HG03378 (cell line): ENCODE data around the gene PCBP1.
"Not testable (repeated sequence)": the region's sequence is repeated elsewhere in the genome, so short reads cannot be mapped to it uniquely, and the experiment has no call there.

Experiments
- ATAC-seq: cut with Tn5 transposase; IDR thresholded peaks from one replicate; pipeline ENCODE4 v1.9.1; 2021; ENCODE audit warnings: mild to moderate bottlenecking, moderate library complexity; ENCODE audit not compliant: unreplicated experiment

The PCBP1 gene

GRCh38 chr2:70086838-70087701 is at the start of gene PCBP1:
TSS of gene PCBP1 (plus strand) at chr2:70087477. CDS start at chr2:70087744, 267 bp downstream.
- no peak for ATAC-seq

GRCh38 chr2:70039366-70039765 is 47.9 kb upstream of the PCBP1 start:
- ATAC-seq: no peak

GRCh38 chr2:70041663-70042062 is 45.6 kb upstream of the PCBP1 start:
- no peak for ATAC-seq

- no peak for ATAC-seq
These were observed 45.0 kb upstream of the PCBP1 start for GRCh38 chr2:70042246-70042645.

- ATAC-seq: no peak
These were observed 43.9 kb upstream of the PCBP1 start for GRCh38 chr2:70043252-70043875.

GRCh38 chr2:70044290-70045040 is 42.8 kb upstream of the PCBP1 start:
- ATAC-seq: no peak

- no peak for ATAC-seq
These were observed 41.9 kb upstream of the PCBP1 start for GRCh38 chr2:70045405-70045804.

- ATAC-seq: no peak
These were observed 41.3 kb upstream of the PCBP1 start for GRCh38 chr2:70045932-70046331.

- ATAC-seq: no peak
These were observed 40.7 kb upstream of the PCBP1 start for GRCh38 chr2:70046534-70046933.

- ATAC-seq: no peak
These were observed 39.8 kb upstream of the PCBP1 start for GRCh38 chr2:70047451-70047850.

GRCh38 chr2:70049255-70049654 is 38.0 kb upstream of the PCBP1 start:
- ATAC-seq: no peak

GRCh38 chr2:70050631-70051425 is 36.4 kb upstream of the PCBP1 start:
- no peak for ATAC-seq

GRCh38 chr2:70055259-70055658 is 32.0 kb upstream of the PCBP1 start:
- not testable (repeated sequence) for ATAC-seq

- no peak for ATAC-seq
These were observed 26.0 kb upstream of the PCBP1 start for GRCh38 chr2:70061317-70061716.

- no peak for ATAC-seq
These were observed 25.0 kb upstream of the PCBP1 start for GRCh38 chr2:70062270-70062669.

- ATAC-seq: no peak
These were observed 19.2 kb upstream of the PCBP1 start for GRCh38 chr2:70068119-70068518.

- ATAC-seq: peak; percentile 69
These were observed 18.2 kb upstream of the PCBP1 start for GRCh38 chr2:70069049-70069448.

- ATAC-seq: peak; percentile 73
These were observed 16.6 kb upstream of the PCBP1 start for GRCh38 chr2:70070542-70071268.

GRCh38 chr2:70073493-70073892 is 13.8 kb upstream of the PCBP1 start:
- ATAC-seq: no peak

GRCh38 chr2:70078384-70078783 is 8.9 kb upstream of the PCBP1 start:
- ATAC-seq: no peak
